ENCODE measurements around the gene IREB2. TPM values are rescaled to one million over a fixed set of nuclear protein-coding genes. Genes with fewer than 3 reads are reported as not detected.

IREB2 gene
- total and polyA plus RNA-seq, 2 of the 13 experiments (the other 11 are each of a cell fraction or from before 2014, with no cell fraction given) = 24.2 to 30.4 TPM

GRCh38 chr15:78536134-78536533, 98.1 kb downstream of the IREB2 start:
- H3K36me3 ChIP-seq (replicated peaks in 1 of 2; ENCODE audit: control insufficient read depth in 1 of 2, insufficient read depth in 2 of 2, low read length in 2 of 2) = no peaks in the 10 kb centered on the region
- no peaks in the 10 kb centered on the region for H3K9me3 ChIP-seq (ENCODE audit: low read length)
- ChIA-PET POLR2A (no interaction called here), CTCF (ENCODE audit: low intra/inter-chr PET ratio, low total read pairs) (no interaction called here)
- H3K9ac ChIP-seq (ENCODE audit: insufficient read depth, low read depth, low read length) = no peak overlapping the region
- no peaks in the 10 kb centered on the region for H4K20me1 ChIP-seq (ENCODE audit: insufficient read depth, low read length)
- intact Hi-C loops (cut with micrococcal nuclease; ENCODE audit: unreplicated experiment) (no loop called here), in situ Hi-C loops (cut with HindIII; ENCODE audit: extremely low pct_ligation_motif_present, low pct_unique_long_range_greater_than_20kb) (no loop called here)
- no peak for FAIRE-seq
- no peak for DNase-seq (ENCODE audit: low spot score)
- no peak overlapping the region for H3K4me2 ChIP-seq (ENCODE audit: low read depth, low read length)
- no peak for ATAC-seq
- no peak overlapping the region for H2AFZ ChIP-seq (ENCODE audit: low read length)
- H3K27me3 ChIP-seq (ENCODE audit: control insufficient read depth in 1 of 2, insufficient read depth in 2 of 2, low read length in 2 of 2) = no peaks in the 10 kb centered on the region; a peak in 1 of 5 replicates
- H3K27ac ChIP-seq (ENCODE audit: extremely low read length, insufficient read depth, low read length) = no peak overlapping the region
- BruUV-seq (replicated peaks) = no TSS peak
- H3K4me1 ChIP-seq (ENCODE audit: insufficient read depth, low read length) = peaks cover 5% of the 10 kb centered on the region; the same call in 1 of the 2 replicates
- 98% methylated on average over 1 of the region's 1 CpG for WGBS (ENCODE audit: low lambda C conversion rate)
- H3K4me3 ChIP-seq (replicated peaks in 1 of 3; ENCODE audit: insufficient read depth in 1 of 3, low read depth in 2 of 3, low read length in 3 of 3) = no peak overlapping the region
- peaks cover 6% of the 10 kb centered on the region for H3K79me2 ChIP-seq (ENCODE audit: insufficient read depth, low read length)
- TF ChIP-seq ZNF441 (CRISPR knock-in tag; IDR thresholded peaks at IDR 0.05; ENCODE audit: borderline replicate concordance) (no peak), AKNA (CRISPR knock-in tag; IDR thresholded peaks at IDR 0.05; ENCODE audit: borderline replicate concordance) (no peak), ZNF740 (CRISPR knock-in tag; IDR thresholded peaks at IDR 0.05) (no peak), GATAD1 (CRISPR knock-in tag; IDR thresholded peaks at IDR 0.05) (no peak), ZNF567 (CRISPR knock-in tag; IDR thresholded peaks at IDR 0.05; ENCODE audit: borderline replicate concordance) (no peak), SRSF1 (optimal IDR thresholded peaks at IDR 0.05; ENCODE audit: low read depth, low read length) (no peak), SIN3A (IDR thresholded peaks at IDR 0.05; ENCODE audit: borderline replicate concordance, low read depth, low read length) (no peak), ZNF724P (CRISPR knock-in tag; IDR thresholded peaks at IDR 0.05; ENCODE audit: borderline replicate concordance) (no peak)

Data from HepG2 (cell line).